GM19438 (cell line): Measurements from ENCODE around the gene RITA1.
"Not testable (repeated sequence)": the region's sequence is repeated elsewhere in the genome, so short reads cannot be mapped to it uniquely, and the experiment has no call there.

ENCODE experiments used
- ATAC-seq: cut with Tn5 transposase; IDR thresholded peaks from one replicate; pipeline ENCODE4 v1.9.1; 2021; ENCODE audit warnings: low read depth; ENCODE audit not compliant: unreplicated experiment

The RITA1 gene

DNA sequence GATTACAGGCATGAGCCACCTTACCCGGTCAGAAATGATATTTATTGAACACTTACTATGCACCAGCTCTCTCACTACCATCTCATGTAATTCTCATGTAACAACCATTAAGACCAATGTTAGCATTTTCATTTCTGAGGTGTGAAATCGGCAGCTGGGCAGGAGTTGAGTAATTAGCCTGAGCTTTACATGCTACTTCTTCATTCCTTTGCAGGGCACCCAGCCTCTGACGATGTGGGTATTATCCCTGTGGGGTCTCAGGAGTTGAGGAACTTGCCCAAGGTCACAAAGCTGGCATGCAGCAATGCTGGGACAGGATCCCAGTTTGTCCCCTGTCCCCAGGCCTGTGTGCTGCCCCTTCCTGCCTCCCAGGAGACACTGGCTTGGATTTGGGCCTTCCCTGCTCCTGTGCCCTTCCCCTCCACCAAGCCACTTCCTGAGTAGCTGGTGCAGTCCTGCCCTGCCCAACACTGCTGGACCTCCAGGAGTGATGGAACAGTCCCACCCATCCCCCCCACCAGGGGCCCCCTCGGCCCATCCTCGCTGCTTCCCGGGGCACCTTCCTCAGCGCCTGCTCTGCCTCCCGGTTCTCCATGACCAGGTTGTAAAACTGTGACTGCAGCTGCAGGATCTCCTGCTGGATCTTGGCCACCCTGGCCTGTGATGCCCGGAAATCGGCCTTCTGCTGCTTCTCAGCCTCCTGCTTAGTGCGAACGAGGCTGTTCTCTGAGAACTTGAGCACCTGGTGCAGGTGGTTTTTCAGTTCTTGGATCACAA is 14.7 kb downstream of the RITA1 start:
- ATAC-seq: no peak

DNA sequence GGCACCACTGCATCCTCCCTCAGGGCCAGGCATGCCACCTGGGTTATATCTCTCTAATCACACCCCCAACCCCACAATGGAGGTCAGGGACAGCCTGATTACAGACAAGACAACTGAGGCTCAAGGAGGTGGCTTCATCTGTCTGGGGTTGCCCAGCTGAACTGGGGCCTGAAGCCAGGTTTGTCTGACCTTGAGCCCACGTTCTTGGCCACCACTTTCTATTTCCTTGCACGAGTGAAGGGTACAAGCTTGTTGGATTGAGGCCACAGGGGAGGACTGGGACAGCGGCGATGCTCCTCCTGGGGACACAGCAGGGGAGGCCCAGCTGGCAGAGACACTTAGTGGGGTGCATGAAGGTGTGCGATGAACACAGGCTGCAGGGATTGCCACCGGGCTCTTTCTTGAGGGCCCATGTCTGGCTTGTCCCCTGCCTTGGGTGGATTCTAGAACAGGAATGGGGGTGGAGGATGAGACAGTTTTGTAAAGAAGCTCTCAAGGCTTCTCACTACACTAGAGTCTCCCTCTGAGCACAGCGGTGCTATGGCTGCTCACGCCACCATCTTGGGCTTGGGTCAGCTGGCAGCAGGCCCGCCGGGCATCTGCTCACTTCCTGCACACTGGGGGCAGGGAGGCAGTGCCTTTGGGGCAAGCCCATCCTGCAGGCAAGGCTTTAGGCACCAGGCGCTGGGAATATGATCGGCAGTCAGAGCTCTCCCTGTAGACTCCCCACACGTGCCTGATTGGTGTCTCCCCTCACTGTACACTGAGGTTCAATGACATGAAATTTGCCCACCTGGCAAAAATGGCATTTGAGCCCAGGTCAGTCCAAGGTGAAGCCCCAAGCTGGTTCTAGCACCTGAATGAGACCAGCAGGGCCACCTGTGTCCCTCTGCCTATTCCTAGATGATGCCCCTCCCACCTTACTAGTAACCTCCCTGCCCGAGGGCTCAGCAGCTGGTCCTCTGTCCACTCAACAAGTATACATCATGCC is 16.0 kb downstream of the RITA1 start:
- no peak for ATAC-seq

- no peak for ATAC-seq
Observed at GRCh38 chr12:113202300-113203075, 17.0 kb downstream of the RITA1 start.

DNA sequence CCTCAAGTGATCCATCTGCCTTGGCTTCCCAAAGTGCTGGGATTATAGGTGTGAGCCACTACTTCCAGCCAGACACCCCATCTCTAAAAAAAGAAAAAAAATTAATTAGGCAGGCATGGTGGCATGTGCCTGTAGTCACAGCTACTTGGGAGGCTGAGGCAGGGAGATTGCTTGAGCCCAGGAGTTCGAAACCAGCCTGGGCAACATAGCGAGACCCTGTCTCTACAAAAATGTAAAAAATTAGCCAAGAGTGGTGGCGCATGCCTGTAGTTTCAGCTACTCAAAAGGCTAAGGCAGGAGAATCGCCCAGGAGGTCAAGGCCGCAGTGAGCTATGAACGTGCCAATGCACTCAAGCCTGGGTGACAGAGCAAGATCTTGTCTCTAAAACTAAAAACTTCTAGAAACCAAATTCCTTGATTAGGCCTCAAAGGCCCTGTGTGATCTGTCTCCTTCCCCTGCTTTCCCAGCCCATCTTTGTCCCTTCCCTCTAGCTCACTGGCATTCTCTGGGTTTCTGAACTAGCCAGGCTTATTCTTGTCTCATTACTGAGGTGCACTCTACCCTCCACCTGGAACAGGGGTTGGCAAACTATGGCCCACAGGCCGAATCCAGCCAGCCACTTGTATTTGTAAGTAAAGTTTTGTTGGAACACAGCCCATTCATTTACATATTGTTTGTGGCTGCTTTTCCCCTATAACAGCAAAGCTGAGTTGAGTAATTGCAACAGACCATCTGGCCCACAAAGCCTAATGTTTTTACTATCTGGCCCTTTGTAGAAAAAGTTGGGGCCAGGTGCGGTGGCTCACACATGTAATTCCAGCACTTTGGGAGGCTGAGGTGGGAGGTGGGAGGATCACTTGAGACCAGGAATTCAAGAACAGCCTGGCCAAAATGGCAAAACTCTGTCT is 18.6 kb downstream of the RITA1 start:
- ATAC-seq: no peak

DNA sequence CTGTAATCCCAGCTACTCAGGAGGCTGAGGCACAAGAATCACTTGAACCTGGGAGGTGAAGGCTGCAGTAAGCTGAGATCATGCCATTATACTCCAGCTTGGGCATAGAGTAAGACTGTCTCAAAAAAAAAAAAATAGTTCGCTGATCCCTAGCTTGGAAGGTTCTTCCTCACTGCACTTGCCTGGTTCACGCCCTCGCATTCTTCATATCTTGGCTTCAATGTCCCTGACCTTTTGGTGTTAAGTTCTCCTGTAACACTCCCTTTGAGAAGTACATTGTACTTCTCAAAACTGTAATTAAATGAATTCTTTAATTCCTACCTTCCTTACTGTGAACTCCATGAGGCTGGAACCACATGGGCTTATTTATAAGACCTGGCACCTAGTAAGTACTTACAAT is 19.3 kb downstream of the RITA1 start:
- ATAC-seq: no peak

- not testable (repeated sequence) for ATAC-seq
Observed at GRCh38 chr12:113206802-113207201, 21.3 kb downstream of the RITA1 start.

DNA sequence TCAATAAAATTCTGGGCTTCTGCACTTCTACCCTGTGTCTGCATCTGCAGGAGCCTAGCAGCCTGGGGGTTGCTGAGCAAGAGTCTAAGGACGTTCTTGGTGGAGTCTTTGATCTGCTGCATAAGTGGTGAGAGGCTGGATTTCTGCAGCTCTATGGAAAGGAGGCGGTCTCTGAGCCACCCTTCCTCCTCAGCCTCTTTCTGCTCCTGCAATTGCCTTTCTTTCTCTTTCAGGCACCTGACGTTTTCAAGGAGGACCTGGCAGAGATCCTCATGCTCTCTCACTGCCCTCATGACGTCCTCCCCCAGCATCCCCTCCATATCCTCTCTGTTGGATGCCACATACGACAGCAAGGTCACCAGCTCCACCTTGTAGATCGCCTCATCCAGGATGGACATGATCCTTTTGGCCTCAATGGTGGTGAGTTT is 22.1 kb downstream of the RITA1 start:
- ATAC-seq: no peak

GRCh38 chr12:113208041-113208934 is 22.8 kb downstream of the RITA1 start:
- peak; percentile 79 for ATAC-seq

DNA sequence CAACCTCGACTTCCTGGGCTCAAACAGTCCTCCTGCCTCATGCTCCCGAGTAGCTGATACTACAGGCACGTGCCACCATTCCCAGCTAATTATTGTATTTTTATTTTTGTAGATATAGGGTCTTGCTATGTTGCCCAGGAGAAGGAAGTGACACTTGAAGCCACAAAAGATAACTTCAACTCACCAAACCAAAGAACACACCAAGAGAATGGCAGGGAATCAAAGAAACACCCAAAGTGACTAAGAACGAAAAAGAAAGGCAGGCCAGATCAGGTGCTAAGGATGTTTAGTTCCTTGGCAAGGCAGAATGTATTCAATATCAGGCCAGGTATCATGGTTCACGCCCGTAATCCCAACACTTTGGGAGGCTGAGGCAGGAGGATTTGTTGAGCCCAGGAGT is 25.6 kb downstream of the RITA1 start:
- ATAC-seq: no peak

DNA sequence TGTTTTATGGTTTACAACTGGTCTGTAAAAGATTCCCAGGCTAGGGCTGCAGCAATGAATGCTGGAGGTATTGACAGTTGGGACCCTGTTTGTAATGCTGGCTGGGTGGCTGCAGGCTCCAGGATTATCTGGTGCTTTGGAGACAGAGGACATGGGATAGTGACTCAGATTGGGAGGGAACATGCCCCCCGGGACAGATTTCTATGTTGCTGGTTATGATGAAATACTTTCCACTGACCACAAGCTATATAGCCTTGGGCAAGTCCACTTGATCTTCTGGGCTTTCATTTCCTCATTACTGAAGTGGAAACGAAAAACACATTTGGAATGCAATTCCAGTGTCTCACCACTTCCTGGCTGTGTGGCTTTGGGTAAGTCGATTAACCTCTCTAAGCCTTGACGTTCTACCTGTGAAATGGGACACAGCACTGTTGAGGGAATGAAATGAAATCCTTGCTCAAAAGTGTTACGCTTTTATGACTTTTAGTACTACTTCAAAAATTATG is 29.4 kb downstream of the RITA1 start:
- ATAC-seq: no peak

DNA sequence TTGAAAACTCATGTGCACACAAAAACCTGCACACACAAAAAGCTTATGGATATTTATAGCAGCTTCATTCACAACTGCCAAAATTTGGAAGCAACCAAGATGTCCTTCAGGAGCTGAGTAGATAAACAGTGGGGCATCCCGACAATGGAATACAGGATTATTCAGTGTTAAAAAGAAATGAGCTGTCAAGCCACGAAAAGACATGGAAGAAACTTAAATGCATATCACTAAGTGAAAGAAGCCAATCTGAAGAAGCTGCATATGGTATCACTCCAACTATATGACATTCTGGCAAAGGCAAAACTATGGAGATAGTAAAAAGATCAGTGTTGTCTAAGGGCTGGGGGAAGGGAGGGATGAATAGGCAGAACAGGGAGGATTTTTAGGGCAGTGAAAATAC is 30.5 kb downstream of the RITA1 start:
- no peak for ATAC-seq

DNA sequence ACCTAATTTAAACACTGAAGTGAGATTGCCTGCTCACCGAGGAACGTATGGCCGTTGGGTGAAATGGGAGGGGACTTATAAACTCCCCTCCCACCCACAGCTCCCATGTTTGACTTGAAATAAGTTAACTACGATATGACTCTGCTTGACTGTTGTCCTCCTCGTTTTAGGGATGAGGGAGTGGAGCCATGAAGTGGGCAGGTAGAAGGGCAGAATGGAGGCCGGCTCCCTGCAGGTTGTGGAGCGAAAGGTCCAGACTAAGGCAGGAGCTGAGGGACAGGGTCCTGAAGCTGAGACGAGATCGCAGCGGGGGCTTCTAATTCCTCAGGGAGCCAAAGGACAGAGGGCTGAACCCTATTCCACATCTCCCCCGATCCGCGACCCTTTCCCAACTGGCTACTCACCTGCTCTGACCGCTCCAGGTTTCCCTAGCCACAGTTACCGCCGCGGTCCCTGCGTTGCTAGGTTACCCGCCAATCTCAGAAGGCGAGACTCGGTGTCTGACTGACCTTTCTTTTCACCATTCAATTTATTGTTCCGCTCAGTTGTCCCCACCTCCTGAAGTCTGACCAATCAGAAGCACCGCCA is 35.2 kb downstream of the RITA1 start:
- ATAC-seq: no peak

GRCh38 chr12:113221181-113221996 is 35.9 kb downstream of the RITA1 start, which contains the start of gene TPCN1:
TPCN1 (plus strand) TSS chr12:113221464; CDS start chr12:113226853, 5,389 bp downstream.
- peak; percentile 83 for ATAC-seq

- ATAC-seq: no peak
Observed at GRCh38 chr12:113221997-113222729, 36.6 kb downstream of the RITA1 start.

DNA sequence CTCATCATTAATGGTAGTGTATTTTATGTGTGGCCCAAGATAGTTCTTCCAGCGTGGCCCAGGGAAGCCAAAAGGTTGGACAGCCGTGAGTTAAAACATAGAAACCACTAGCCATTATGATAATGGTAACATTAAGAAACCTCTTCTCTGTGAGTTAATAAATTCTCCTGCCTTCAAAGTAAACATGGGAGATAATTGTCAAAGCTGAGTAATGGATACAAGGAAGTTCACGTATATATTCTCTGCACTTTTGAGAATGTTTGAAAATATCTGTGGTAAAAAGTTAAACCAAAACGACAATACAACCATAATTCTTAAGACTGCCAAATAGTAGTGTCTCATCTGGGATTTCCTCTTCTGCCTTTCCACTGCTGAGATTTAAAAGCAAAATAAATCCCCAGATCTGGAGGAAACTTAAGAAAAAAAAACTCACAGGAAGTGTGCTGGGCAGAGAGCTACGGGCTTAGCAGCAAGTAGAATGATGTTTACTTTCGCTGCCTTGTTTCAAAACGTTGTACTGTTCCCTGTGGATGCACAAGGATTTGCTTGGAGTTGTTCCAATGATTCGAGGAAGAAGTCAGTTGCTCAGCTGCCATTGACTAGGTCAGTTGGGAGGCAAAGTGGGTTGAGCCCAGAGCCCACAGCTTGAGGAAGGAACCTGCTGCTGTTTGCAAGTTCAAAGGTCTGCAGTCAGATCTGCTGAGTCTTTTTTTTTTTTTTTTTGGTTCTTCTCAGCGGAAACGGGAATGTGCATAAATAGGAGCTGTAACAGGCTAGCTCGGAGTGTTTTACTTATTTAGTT is 37.4 kb downstream of the RITA1 start:
- no peak for ATAC-seq

GRCh38 chr12:113224955-113225354 is 39.4 kb downstream of the RITA1 start:
- ATAC-seq: no peak
